OCI-LY7 (cell line): ENCODE results near the gene FGGY.

Experiments
- CTCF ChIP-seq: fragments of 200-600 bp; sonication (generic); conservative IDR thresholded peaks from 2 replicates; pipeline ENCODE4 v1.5.1; 2014; ENCODE audit warnings: mild to moderate bottlenecking, antibody characterized with exemption, low read length, moderate library complexity, mixed read lengths
- EZH2phosphoT487 ChIP-seq: fragments of 200-600 bp; sonication (generic); IDR thresholded peaks from 2 replicates; pipeline ENCODE4 v1.6.1; 2018; ENCODE audit warnings: low read depth, borderline replicate concordance, mild to moderate bottlenecking, mixed run types, antibody characterized with exemption, low read length, moderate library complexity, mixed read lengths

- TF ChIP-seq CTCF (no peak), EZH2phosphoT487 (no peak)
These were observed 491.9 kb downstream of the FGGY start for GRCh38 chr1:59788825-59789224.
